ENCODE measurements around the gene SYNGR1. TPM values are rescaled to one million over a fixed set of nuclear protein-coding genes. Genes with fewer than 3 reads are reported as not detected.
A peak's percentile ranks its signal among the peaks of the same experiment; 100 is the strongest.
"Not testable (repeated sequence)": the region's sequence is repeated elsewhere in the genome, so short reads cannot be mapped to it uniquely, and the experiment has no call there.

SYNGR1 gene
- total and polyA plus RNA-seq, 2 donors (not counting 1 experiment from before 2014, with no cell fraction given), result 13.0 to 13.5 TPM

- TF ChIP-seq EZH2 (IDR thresholded peaks at IDR 0.05; ENCODE audit: low read length, missing control alignments) (no peak), CTCF (conservative IDR thresholded peaks at IDR 0.05 in 1 of 2, IDR thresholded peaks at IDR 0.05 in 1 of 2; ENCODE audit: low read depth in 1 of 2, low read length in 2 of 2) (no peak)
- H3K9ac ChIP-seq (ENCODE audit: insufficient read depth, low read length), result no peak overlapping the region
These were observed 13.4 kb upstream of the SYNGR1 start for GRCh38 chr22:39336411-39336810.

GRCh38 chr22:39339775-39340174, 10.0 kb upstream of the SYNGR1 start:
- not testable (repeated sequence) for H3K36me3 ChIP-seq (ENCODE audit: control insufficient read depth, insufficient read depth, low read length); H3K27me3 ChIP-seq (ENCODE audit: control insufficient read depth, insufficient read depth, low read length); H2AFZ ChIP-seq (ENCODE audit: low read length); H3K4me1 ChIP-seq (ENCODE audit: control insufficient read depth, extremely low read depth, insufficient read depth, low read length); H4K20me1 ChIP-seq (ENCODE audit: control insufficient read depth, extremely low read depth, insufficient read depth, low read length); H3K79me2 ChIP-seq (ENCODE audit: control insufficient read depth, insufficient read depth, low read length); H3K9me3 ChIP-seq (ENCODE audit: control insufficient read depth, insufficient read depth, low read depth, low read length); H3K27ac ChIP-seq (ENCODE audit: insufficient read depth, low read length); H3K4me3 ChIP-seq (replicated peaks in 1 of 4; ENCODE audit: control extremely low read depth in 1 of 4, insufficient read depth in 1 of 4, low read depth in 3 of 4, low read length in 4 of 4); H3K4me2 ChIP-seq (ENCODE audit: extremely low read depth, insufficient read depth, low read length); H3K9ac ChIP-seq (ENCODE audit: insufficient read depth, low read length)
- DNase-seq (ENCODE audit: low read depth in 2 of 2), result peak in 1 of 2 donors; percentile 68

More at GRCh38 chr22:39336411-39336810, 13.4 kb upstream of the SYNGR1 start:
- H4K20me1 ChIP-seq (ENCODE audit: control insufficient read depth, extremely low read depth, insufficient read depth, low read length), result no peaks in the 10 kb centered on the region
- H3K9me3 ChIP-seq (ENCODE audit: control insufficient read depth, insufficient read depth, low read depth, low read length), result no peaks in the 10 kb centered on the region
- H2AFZ ChIP-seq (ENCODE audit: low read length), result no peak overlapping the region
- H3K79me2 ChIP-seq (ENCODE audit: control insufficient read depth, insufficient read depth, low read length), result no peaks in the 10 kb centered on the region
- H3K36me3 ChIP-seq (ENCODE audit: control insufficient read depth, insufficient read depth, low read length), result no peaks in the 10 kb centered on the region
- H3K27ac ChIP-seq (ENCODE audit: insufficient read depth, low read length), result no peak overlapping the region
- H3K4me1 ChIP-seq (ENCODE audit: control insufficient read depth, extremely low read depth, insufficient read depth, low read length), result no peaks in the 10 kb centered on the region
- H3K27me3 ChIP-seq (ENCODE audit: control insufficient read depth, insufficient read depth, low read length), result no peaks in the 10 kb centered on the region
- H3K4me2 ChIP-seq (ENCODE audit: extremely low read depth, insufficient read depth, low read length), result no peak overlapping the region
- no peak for DNase-seq (ENCODE audit: low read depth in 2 of 2)
- no peak overlapping the region for H3K4me3 ChIP-seq (replicated peaks in 1 of 4; ENCODE audit: control extremely low read depth in 1 of 4, insufficient read depth in 1 of 4, low read depth in 3 of 4, low read length in 4 of 4)

- Histone ChIP-seq H3K9ac (ENCODE audit: insufficient read depth, low read length) (no peak overlapping the region), H3K9me3 (ENCODE audit: control insufficient read depth, insufficient read depth, low read depth, low read length) (no peaks in the 10 kb centered on the region), H3K36me3 (ENCODE audit: control insufficient read depth, insufficient read depth, low read length) (no peaks in the 10 kb centered on the region), H3K4me2 (ENCODE audit: extremely low read depth, insufficient read depth, low read length) (no peak overlapping the region), H3K79me2 (ENCODE audit: control insufficient read depth, insufficient read depth, low read length) (no peaks in the 10 kb centered on the region), H4K20me1 (ENCODE audit: control insufficient read depth, extremely low read depth, insufficient read depth, low read length) (no peaks in the 10 kb centered on the region), H3K4me1 (ENCODE audit: control insufficient read depth, extremely low read depth, insufficient read depth, low read length) (no peaks in the 10 kb centered on the region), H3K27ac (ENCODE audit: insufficient read depth, low read length) (no peak overlapping the region), H3K27me3 (ENCODE audit: control insufficient read depth, insufficient read depth, low read length) (peaks cover 2% of the 10 kb centered on the region), H2AFZ (ENCODE audit: low read length) (no peak overlapping the region), H3K4me3 (replicated peaks in 1 of 4; ENCODE audit: control extremely low read depth in 1 of 4, insufficient read depth in 1 of 4, low read depth in 3 of 4, low read length in 4 of 4) (no peak overlapping the region)
- DNase-seq (ENCODE audit: low read depth in 2 of 2), result no peak
- TF ChIP-seq CTCF (conservative IDR thresholded peaks at IDR 0.05 in 1 of 2, IDR thresholded peaks at IDR 0.05 in 1 of 2; ENCODE audit: low read depth in 1 of 2, low read length in 2 of 2) (no peak), EZH2 (IDR thresholded peaks at IDR 0.05; ENCODE audit: low read length, missing control alignments) (no peak)
These were observed 8.6 kb upstream of the SYNGR1 start for GRCh38 chr22:39341179-39341578.
